ENCODE results near the gene SNAI3.

Gene SNAI3

DNA sequence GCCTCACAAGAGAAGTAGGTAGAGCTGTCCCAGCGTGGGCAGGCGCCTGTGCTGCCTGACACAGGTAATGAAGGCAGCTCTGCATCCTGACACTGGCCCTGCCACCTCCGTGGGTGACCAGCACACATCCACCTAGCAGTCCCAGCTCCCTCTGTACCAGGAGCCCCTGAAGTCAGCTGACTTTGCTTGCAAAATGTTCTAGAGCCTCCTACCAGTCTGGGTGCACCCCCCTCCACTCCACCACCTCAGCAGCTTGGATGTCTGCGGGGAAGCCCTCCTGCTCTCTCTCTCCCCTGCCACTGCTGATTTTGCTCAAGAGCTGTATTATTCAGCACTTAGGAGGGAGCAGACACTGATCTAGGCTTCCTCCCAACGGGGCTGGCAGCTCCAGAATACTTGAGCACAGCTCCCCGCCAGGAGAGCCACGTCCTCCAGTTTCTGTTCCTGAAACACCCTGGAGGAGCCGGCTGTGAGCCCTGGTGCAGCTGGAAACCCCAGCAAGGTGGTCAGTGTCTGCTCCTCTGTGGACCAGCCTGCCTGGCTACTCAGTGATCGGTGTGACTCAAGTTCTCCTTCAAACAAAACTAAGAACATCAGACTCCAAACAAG is 18.9 kb upstream of the SNAI3 start:
- TF ChIP-seq CTCF (IDR thresholded peaks at IDR 0.05; ENCODE audit: insufficient read depth, low read depth, low read length, missing control alignments) = no peak
- DNase-seq (ENCODE audit: low read depth) = no peak
- H3K4me3 ChIP-seq (ENCODE audit: low read depth, low read length) = peak overlapping the region; percentile 70

GRCh38 chr16:88703486-88704309 is 17.4 kb upstream of the SNAI3 start:
- DNase-seq (ENCODE audit: low read depth) = peak; percentile 72
- TF ChIP-seq CTCF (IDR thresholded peaks at IDR 0.05; ENCODE audit: insufficient read depth, low read depth, low read length, missing control alignments) = no peak
- peak overlapping the region; percentile 70 for H3K4me3 ChIP-seq (ENCODE audit: low read depth, low read length)

GRCh38 chr16:88702371-88703210 is 16.3 kb upstream of the SNAI3 start:
- H3K4me3 ChIP-seq (ENCODE audit: low read depth, low read length) = peak overlapping the region; percentile 70; the same call in 1 of the 2 replicates
- DNase-seq (ENCODE audit: low read depth) = no peak
- TF ChIP-seq CTCF (IDR thresholded peaks at IDR 0.05; ENCODE audit: insufficient read depth, low read depth, low read length, missing control alignments) = no peak

- peak overlapping the region; percentile 42 for H3K4me3 ChIP-seq (ENCODE audit: low read depth, low read length)
- DNase-seq (ENCODE audit: low read depth) = no peak
- no peak for TF ChIP-seq CTCF (IDR thresholded peaks at IDR 0.05; ENCODE audit: insufficient read depth, low read depth, low read length, missing control alignments)
Measured at GRCh38 chr16:88701581-88702370, 15.5 kb upstream of the SNAI3 start.

DNA sequence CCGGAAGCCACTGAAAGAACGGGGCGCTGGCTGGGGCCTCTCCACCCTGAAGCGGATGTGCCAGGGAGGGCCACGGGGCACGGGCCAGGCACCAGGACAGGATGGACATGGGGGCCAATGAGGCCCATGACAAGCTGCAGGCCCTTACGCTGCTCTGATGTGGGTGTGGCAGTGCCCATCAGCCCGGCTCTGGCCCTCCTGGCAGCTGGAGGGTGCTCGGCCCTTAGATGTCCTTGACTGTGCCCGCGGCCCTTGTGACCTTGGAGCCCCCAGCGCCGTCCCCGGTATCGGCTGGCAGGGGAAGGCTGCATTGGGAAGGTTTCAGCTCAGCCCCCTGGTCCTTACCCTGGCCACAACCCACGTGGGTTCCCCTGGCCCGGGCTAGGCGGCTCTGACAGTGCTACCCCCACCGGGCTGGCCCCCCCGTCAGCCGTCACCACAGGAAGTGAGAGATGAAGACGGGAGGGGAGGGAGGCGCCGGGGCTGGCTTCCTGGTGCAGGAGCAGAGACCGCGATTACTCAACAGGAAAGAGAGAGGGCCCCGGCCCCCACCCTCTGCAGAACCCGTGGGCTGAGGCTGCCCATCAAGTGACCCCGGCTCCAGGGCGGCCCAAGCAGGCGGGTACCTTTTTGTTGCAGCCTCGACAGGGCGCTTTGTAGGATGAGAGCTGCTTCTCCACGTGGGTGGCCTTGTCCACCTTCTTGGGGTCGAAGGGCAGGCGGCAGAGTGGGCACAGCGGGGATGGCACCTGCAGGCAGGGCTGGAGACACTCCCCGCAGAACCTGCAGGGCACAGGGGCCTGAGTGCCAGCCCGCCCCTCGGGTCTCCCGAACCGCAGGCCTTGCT is 14.6 kb upstream of the SNAI3 start:
- TF ChIP-seq CTCF (IDR thresholded peaks at IDR 0.05; ENCODE audit: insufficient read depth, low read depth, low read length, missing control alignments) = no peak
- H3K4me3 ChIP-seq (ENCODE audit: low read depth, low read length) = peak overlapping the region; percentile 42
- peak; percentile 96 for DNase-seq (ENCODE audit: low read depth)
